Right renal pelvis (tissue), 4 donors: ENCODE measurements around the gene OMA1. TPM values are rescaled to one million over a fixed set of nuclear protein-coding genes. Genes with fewer than 3 reads are reported as not detected.
"Not testable (repeated sequence)": the region's sequence is repeated elsewhere in the genome, so short reads cannot be mapped to it uniquely, and the experiment has no call there.

Experiments used
- DNase-seq, 4 donors: peaks; one replicate each; pipeline ENCODE4 v3.0.0-alpha.2; 2013; ENCODE audit warnings: low read depth in 4 of 4, low spot score in 3 of 4, missing footprints in 1 of 4
- polyA plus RNA-seq, 4 donors: library from polyadenylated mRNA; unstranded; fragments of 120-200 nt; gene quantifications; one replicate each; pipeline ENCODE4 v1.2.1, GENCODE V29; 2013; ENCODE audit not compliant: insufficient read length in 4 of 4

Gene OMA1
- polyA plus RNA-seq, 4 donors, result 30.9 to 38.8 (median 34.9) TPM

GRCh38 chr1:58531842-58532241 is 14.7 kb downstream of the OMA1 start:
- not testable (repeated sequence) for DNase-seq

GRCh38 chr1:58529284-58529683 is 17.2 kb downstream of the OMA1 start:
- DNase-seq, result no peak

GRCh38 chr1:58528518-58528917 is 18.0 kb downstream of the OMA1 start:
- no peak for DNase-seq

- DNase-seq, result no peak
Observed at GRCh38 chr1:58524353-58524945, 22.1 kb downstream of the OMA1 start.

- DNase-seq, result peak; percentile 32 to 54 (median 47)
Observed at GRCh38 chr1:58515794-58516401, 30.6 kb downstream of the OMA1 start.

GRCh38 chr1:58513956-58514355 is 32.6 kb downstream of the OMA1 start:
- no peak for DNase-seq

- DNase-seq, result no peak
Observed at GRCh38 chr1:58508629-58509028, 37.9 kb downstream of the OMA1 start.

- DNase-seq, result no peak
Observed at GRCh38 chr1:58505286-58505685, 41.2 kb downstream of the OMA1 start.

- DNase-seq, result no peak
Observed at GRCh38 chr1:58502519-58502918, 44.0 kb downstream of the OMA1 start.

- no peak for DNase-seq
Observed at GRCh38 chr1:58500043-58500442, 46.5 kb downstream of the OMA1 start.

- DNase-seq, result no peak
Observed at GRCh38 chr1:58497499-58497898, 49.0 kb downstream of the OMA1 start.

GRCh38 chr1:58496042-58496441 is 50.5 kb downstream of the OMA1 start:
- no peak for DNase-seq

GRCh38 chr1:58488914-58489313 is 57.6 kb downstream of the OMA1 start:
- DNase-seq, result not testable (repeated sequence)

GRCh38 chr1:58487002-58487401 is 59.5 kb downstream of the OMA1 start:
- no peak for DNase-seq

GRCh38 chr1:58481962-58482361 is 64.6 kb downstream of the OMA1 start:
- no peak for DNase-seq

- DNase-seq, result no peak
Observed at GRCh38 chr1:58480191-58480590, 66.3 kb downstream of the OMA1 start.

- no peak for DNase-seq
Observed at GRCh38 chr1:58477390-58477789, 69.1 kb downstream of the OMA1 start.

- DNase-seq, result no peak
Observed at GRCh38 chr1:58476179-58476578, 70.3 kb downstream of the OMA1 start.

- DNase-seq, result no peak
Observed at GRCh38 chr1:58469476-58469875, 77.0 kb downstream of the OMA1 start.

GRCh38 chr1:58469016-58469415 is 77.5 kb downstream of the OMA1 start:
- DNase-seq, result no peak

- DNase-seq, result no peak
Observed at GRCh38 chr1:58468612-58469011, 77.9 kb downstream of the OMA1 start.

GRCh38 chr1:58466630-58467241 is 79.8 kb downstream of the OMA1 start:
- DNase-seq, result no peak
